DND-41 (cell line): Measurements from ENCODE around the gene MICU2.

Experiments used
- ATAC-seq: fragments of 200-7000 bp; cut with Tn5 transposase; 3 replicates; pipeline ENCODE4 v1.9.1; 2021; ENCODE audit warnings: low read depth; ENCODE audit not compliant: insufficient read depth
- DNase-seq: peaks from one replicate; pipeline ENCODE4 v3.0.0-alpha.2; 2020
- H2AFZ ChIP-seq: 2 replicates; pipeline ENCODE4 v1.6.0; 2012; ENCODE audit warnings: low read depth, low read length
- H3K27ac ChIP-seq: 2 replicates; pipeline ENCODE4 v1.5.1; 2012; ENCODE audit warnings: low read length, inconsistent platforms
- H3K27me3 ChIP-seq: fragments of 200-600 bp; sonication (generic); 2 replicates; pipeline ENCODE4 v1.6.0; 2012; ENCODE audit warnings: low read length, mild to moderate bottlenecking, inconsistent platforms; ENCODE audit not compliant: insufficient read depth, poor library complexity
- H3K36me3 ChIP-seq: 2 replicates; pipeline ENCODE4 v1.5.1; 2012; ENCODE audit warnings: low read length, inconsistent platforms; ENCODE audit not compliant: insufficient read depth
- H3K4me1 ChIP-seq: 2 replicates; pipeline ENCODE4 v1.5.1; 2012; ENCODE audit warnings: mild to moderate bottlenecking, low read length; ENCODE audit not compliant: insufficient read depth
- H3K4me2 ChIP-seq: 2 replicates; pipeline ENCODE4 v1.6.0; 2012; ENCODE audit warnings: mild to moderate bottlenecking, moderate library complexity, low read length, inconsistent platforms; ENCODE audit not compliant: insufficient read depth
- H3K4me3 ChIP-seq, 2 experiments: fragments of 200-600 bp in 1 of 2; shearing (Covaris generic) in 1 of 2; 2 replicates each; pipeline ENCODE4 v1.5.1; 2012 to 2016; ENCODE audit warnings: inconsistent platforms in 2 of 2, low read length in 2 of 2, mild to moderate bottlenecking in 2 of 2, low read depth in 1 of 2, moderate library complexity in 1 of 2
- H3K79me2 ChIP-seq: 2 replicates; pipeline ENCODE4 v1.6.0; 2012; ENCODE audit warnings: low read length, inconsistent platforms; ENCODE audit not compliant: insufficient read depth
- H3K9ac ChIP-seq: 2 replicates; pipeline ENCODE4 v1.6.0; 2012; ENCODE audit warnings: low read depth, mild to moderate bottlenecking, inconsistent platforms, low read length, moderate library complexity
- H3K9me3 ChIP-seq: 2 replicates; pipeline ENCODE4 v1.5.1; 2012; ENCODE audit warnings: low read length, moderate library complexity, mild to moderate bottlenecking, inconsistent platforms; ENCODE audit not compliant: insufficient read depth, severe bottlenecking
- H4K20me1 ChIP-seq: 2 replicates; pipeline ENCODE4 v1.6.0; 2012; ENCODE audit warnings: low read length; ENCODE audit not compliant: insufficient read depth
- EZH2 ChIP-seq: IDR thresholded peaks from 3 replicates; pipeline ENCODE4 v1.6.1; 2012; ENCODE audit warnings: borderline replicate concordance, low read depth, mild to moderate bottlenecking, moderate library complexity, low read length, inconsistent platforms; ENCODE audit not compliant: severe bottlenecking
- TF ChIP-seq, protein P1 (sequence below): IDR thresholded peaks from 2 replicates; pipeline ENCODE4 v1.5.1; 2012; ENCODE audit warnings: borderline replicate concordance, low read length, moderate library complexity, mild to moderate bottlenecking; ENCODE audit not compliant: poor library complexity, severe bottlenecking; ENCODE audit errors: extremely low read depth

MICU2 gene

DNA sequence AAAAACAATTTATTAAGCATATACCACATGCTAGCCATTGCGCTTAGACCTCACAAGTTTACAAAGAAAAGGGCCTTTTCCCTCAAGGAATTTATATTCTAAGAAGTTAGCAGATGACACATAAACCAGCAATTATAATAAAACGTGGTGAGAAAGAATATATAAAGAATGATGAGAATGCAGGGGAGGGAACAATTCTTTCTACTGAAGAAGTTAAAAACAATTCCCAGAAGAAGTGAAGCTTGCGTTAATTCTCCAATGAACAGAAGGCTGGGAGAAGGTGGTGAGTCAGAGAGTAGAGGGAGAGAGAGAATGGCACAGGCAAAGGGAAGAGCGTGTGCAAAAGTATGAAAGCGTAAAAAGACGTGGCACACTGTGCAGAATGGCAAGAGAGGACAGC, 75.4 kb downstream of the MICU2 start:
- H3K4me3 ChIP-seq: no peak overlapping the region
- H3K79me2 ChIP-seq: no peaks in the 10 kb centered on the region
- H3K36me3 ChIP-seq: peaks cover 10% of the 10 kb centered on the region; the same call in 1 of the 2 replicates
- no peak for ATAC-seq
- H3K27ac ChIP-seq: no peak overlapping the region
- no peak overlapping the region for H3K9ac ChIP-seq
- H3K9me3 ChIP-seq: no peaks in the 10 kb centered on the region
- H3K4me2 ChIP-seq: no peak overlapping the region
- H4K20me1 ChIP-seq: no peaks in the 10 kb centered on the region; the same call in 1 of the 2 replicates
- no peaks in the 10 kb centered on the region for H3K27me3 ChIP-seq
- H3K4me1 ChIP-seq: peaks cover 18% of the 10 kb centered on the region
- H2AFZ ChIP-seq: no peak overlapping the region
- TF ChIP-seq, protein P1, sequence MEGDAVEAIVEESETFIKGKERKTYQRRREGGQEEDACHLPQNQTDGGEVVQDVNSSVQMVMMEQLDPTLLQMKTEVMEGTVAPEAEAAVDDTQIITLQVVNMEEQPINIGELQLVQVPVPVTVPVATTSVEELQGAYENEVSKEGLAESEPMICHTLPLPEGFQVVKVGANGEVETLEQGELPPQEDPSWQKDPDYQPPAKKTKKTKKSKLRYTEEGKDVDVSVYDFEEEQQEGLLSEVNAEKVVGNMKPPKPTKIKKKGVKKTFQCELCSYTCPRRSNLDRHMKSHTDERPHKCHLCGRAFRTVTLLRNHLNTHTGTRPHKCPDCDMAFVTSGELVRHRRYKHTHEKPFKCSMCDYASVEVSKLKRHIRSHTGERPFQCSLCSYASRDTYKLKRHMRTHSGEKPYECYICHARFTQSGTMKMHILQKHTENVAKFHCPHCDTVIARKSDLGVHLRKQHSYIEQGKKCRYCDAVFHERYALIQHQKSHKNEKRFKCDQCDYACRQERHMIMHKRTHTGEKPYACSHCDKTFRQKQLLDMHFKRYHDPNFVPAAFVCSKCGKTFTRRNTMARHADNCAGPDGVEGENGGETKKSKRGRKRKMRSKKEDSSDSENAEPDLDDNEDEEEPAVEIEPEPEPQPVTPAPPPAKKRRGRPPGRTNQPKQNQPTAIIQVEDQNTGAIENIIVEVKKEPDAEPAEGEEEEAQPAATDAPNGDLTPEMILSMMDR: no peak
- TF ChIP-seq EZH2: no peak
- DNase-seq: no peak

DNA sequence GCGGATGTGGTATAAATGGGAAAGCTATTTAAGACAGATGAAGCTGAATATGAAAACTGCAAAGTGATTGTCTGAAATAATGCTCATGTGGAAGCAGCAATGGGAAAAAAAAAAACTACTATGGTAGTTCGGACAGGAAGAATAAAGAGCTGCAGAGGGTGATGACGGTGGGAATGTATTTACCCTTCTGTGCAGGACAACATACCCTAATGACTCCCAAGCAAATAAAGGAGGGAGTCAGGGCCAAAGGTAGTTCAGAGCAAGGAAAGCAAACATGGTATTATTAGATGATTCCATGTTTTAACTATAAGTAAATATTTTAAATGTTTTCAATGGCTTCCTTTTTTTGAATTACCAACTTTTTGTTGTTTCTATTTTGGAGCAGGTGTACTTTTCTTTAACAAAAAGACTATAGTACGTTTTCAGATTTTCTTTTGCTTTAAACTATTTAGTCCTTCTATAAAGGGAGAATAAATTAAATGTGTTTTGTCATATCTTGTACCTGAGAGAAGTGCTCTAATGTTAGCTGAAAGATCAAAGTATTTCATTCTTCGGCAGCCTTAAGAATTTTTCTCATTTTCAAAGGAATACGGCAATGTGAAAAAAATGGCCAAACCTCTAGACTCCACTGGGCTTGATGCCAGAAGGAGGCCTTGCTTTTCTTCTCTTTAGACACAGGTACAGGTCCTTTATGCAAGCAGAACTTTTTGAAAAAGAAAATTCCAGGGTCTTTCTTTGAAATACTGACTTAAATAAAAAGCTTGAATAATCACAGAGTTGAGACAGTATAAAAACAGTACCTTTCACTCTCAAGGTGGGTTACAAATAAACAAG, 77.0 kb downstream of the MICU2 start:
- Histone ChIP-seq H3K4me1 (peaks cover 18% of the 10 kb centered on the region), H3K27ac (no peak overlapping the region), H4K20me1 (no peaks in the 10 kb centered on the region; the same call in 1 of the 2 replicates), H3K4me3 (no peak overlapping the region), H3K9ac (no peak overlapping the region), H3K9me3 (no peaks in the 10 kb centered on the region), H3K79me2 (no peaks in the 10 kb centered on the region), H3K4me2 (no peak overlapping the region), H3K27me3 (no peaks in the 10 kb centered on the region), H3K36me3 (peaks cover 16% of the 10 kb centered on the region; the same call in 1 of the 2 replicates), H2AFZ (no peak overlapping the region)
- DNase-seq (no peak), ATAC-seq (no peak)
- TF ChIP-seq, protein P1: no peak
- TF ChIP-seq EZH2: no peak

DNA sequence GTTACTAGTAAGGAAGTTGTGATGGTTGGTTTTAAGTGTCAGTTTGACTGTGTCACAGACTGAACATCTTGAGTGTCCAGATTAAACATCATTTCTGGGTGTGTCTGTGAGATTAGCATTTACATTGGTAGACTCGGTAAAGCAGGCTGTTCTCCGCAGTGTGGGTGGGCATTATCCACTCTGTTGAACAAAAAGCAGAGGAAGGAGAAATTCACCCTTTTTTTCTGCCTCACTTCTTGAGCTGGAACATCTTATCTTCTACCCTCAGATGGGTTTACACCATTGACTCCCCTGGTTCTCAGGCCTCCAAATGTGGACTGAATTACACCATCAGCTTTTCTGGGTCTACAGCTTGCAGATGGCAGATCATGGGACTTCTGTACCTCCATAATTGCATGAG, 81.1 kb downstream of the MICU2 start:
- H3K79me2 ChIP-seq: no peaks in the 10 kb centered on the region
- H3K4me1 ChIP-seq: no peaks in the 10 kb centered on the region
- no peak overlapping the region for H3K27ac ChIP-seq
- no peak overlapping the region for H3K4me3 ChIP-seq
- ATAC-seq (no peak), DNase-seq (no peak)
- no peaks in the 10 kb centered on the region for H3K9me3 ChIP-seq
- TF ChIP-seq, protein P1: no peak
- TF ChIP-seq EZH2: no peak
- no peak overlapping the region for H2AFZ ChIP-seq
- H3K9ac ChIP-seq: no peak overlapping the region
- peaks cover 29% of the 10 kb centered on the region; the same call in 1 of the 2 replicates for H3K36me3 ChIP-seq
- H3K4me2 ChIP-seq: no peak overlapping the region
- no peaks in the 10 kb centered on the region for H3K27me3 ChIP-seq
- H4K20me1 ChIP-seq: no peaks in the 10 kb centered on the region; the same call in 1 of the 2 replicates
